GM21515 (cell line): ENCODE measurements around the gene FLT3.
"Not testable (repeated sequence)": the region's sequence is repeated elsewhere in the genome, so short reads cannot be mapped to it uniquely, and the experiment has no call there.

Source experiments
- ATAC-seq: cut with Tn5 transposase; IDR thresholded peaks from one replicate; pipeline ENCODE4 v1.9.1; 2021; ENCODE audit not compliant: unreplicated experiment

The FLT3 gene

GRCh38 chr13:28101886-28102285 is 1.5 kb upstream of the FLT3 start:
- not testable (repeated sequence) for ATAC-seq

- peak; percentile 21 for ATAC-seq
Measured at GRCh38 chr13:28099396-28100149, 803 bp downstream of the FLT3 start.

GRCh38 chr13:28097503-28097902 is 2.9 kb downstream of the FLT3 start:
- no peak for ATAC-seq

GRCh38 chr13:28094306-28094705 is 6.1 kb downstream of the FLT3 start:
- ATAC-seq = no peak

GRCh38 chr13:28093881-28094280 is 6.5 kb downstream of the FLT3 start:
- no peak for ATAC-seq

- ATAC-seq = no peak
Measured at GRCh38 chr13:28092431-28092830, 7.9 kb downstream of the FLT3 start.

- ATAC-seq = no peak
Measured at GRCh38 chr13:28089065-28089464, 11.3 kb downstream of the FLT3 start.

- not testable (repeated sequence) for ATAC-seq
Measured at GRCh38 chr13:28077820-28078219, 22.6 kb downstream of the FLT3 start.

GRCh38 chr13:28077231-28077630 is 23.1 kb downstream of the FLT3 start:
- ATAC-seq = no peak

GRCh38 chr13:28071424-28071823 is 29.0 kb downstream of the FLT3 start:
- no peak for ATAC-seq

GRCh38 chr13:28067491-28067890 is 32.9 kb downstream of the FLT3 start:
- no peak for ATAC-seq

- ATAC-seq = no peak
Measured at GRCh38 chr13:28058866-28059613, 41.3 kb downstream of the FLT3 start.

- ATAC-seq = peak; percentile 73
Measured at GRCh38 chr13:28056970-28057712, 43.2 kb downstream of the FLT3 start.

GRCh38 chr13:28056426-28056825 is 44.0 kb downstream of the FLT3 start:
- no peak for ATAC-seq

GRCh38 chr13:28055357-28055756 is 45.0 kb downstream of the FLT3 start:
- no peak for ATAC-seq

- ATAC-seq = no peak
Measured at GRCh38 chr13:28052945-28053344, 47.4 kb downstream of the FLT3 start.

GRCh38 chr13:28049880-28050875 is 50.2 kb downstream of the FLT3 start:
- ATAC-seq = peak; percentile 49

- ATAC-seq = no peak
Measured at GRCh38 chr13:28049215-28049614, 51.2 kb downstream of the FLT3 start.

GRCh38 chr13:28048768-28049167 is 51.6 kb downstream of the FLT3 start:
- no peak for ATAC-seq

GRCh38 chr13:28047757-28048388 is 52.5 kb downstream of the FLT3 start:
- peak; percentile 71 for ATAC-seq
